CD4-positive, alpha-beta T cell (primary cell): ENCODE data around the gene TNIK. TPM values are rescaled to one million over a fixed set of nuclear protein-coding genes. Genes with fewer than 3 reads are reported as not detected.

Source experiments
- ATAC-seq: fragments of 200-7000 bp; cut with Tn5 transposase; one replicate; pipeline ENCODE4 v1.10.0; 2022; ENCODE audit warnings: mild to moderate bottlenecking; ENCODE audit not compliant: poor library complexity
- CTCF ChIA-PET: fragments of 350-600 bp; sonication (Branson Sonifier 250); formaldehyde crosslinking; loops from one replicate; lab custom pipeline; 2021; ENCODE audit warnings: antibody characterized with exemption, inconsistent platforms; lab: Charles Lee
- POLR2A ChIA-PET: fragments of 350-600 bp; sonication (Branson Sonifier 250); formaldehyde crosslinking; loops from one replicate; lab custom pipeline; 2021; ENCODE audit warnings: antibody characterized with exemption, inconsistent platforms; lab: Charles Lee
- DNase-seq, 14 experiments: peaks; one replicate each; pipeline ENCODE4 v3.0.0-alpha.2; 2013 to 2020; ENCODE audit warnings: mixed read lengths in 2 of 14
- H3K27ac ChIP-seq, 2 donors: one replicate each; pipeline versions ENCODE4 v1.5.1 to v1.7.0; 2013; ENCODE audit warnings: low read length in 2 of 2, low read depth in 1 of 2, mild to moderate bottlenecking in 1 of 2
- H3K27me3 ChIP-seq, 2 experiments: 1 replicate in 1 of 2; 2 replicates in 1 of 2; pipeline versions ENCODE4 v1.6.1 to v1.7.0; 2013; ENCODE audit warnings: low read length in 2 of 2, control low read depth in 1 of 2, mild to moderate bottlenecking in 1 of 2, moderate library complexity in 1 of 2; ENCODE audit not compliant: insufficient read depth in 2 of 2, control insufficient read depth in 1 of 2
- H3K36me3 ChIP-seq: one replicate; pipeline ENCODE4 v1.6.1; 2013; ENCODE audit warnings: low read length, control low read depth; ENCODE audit not compliant: insufficient read depth
- H3K4me1 ChIP-seq: one replicate; pipeline ENCODE4 v1.6.1; 2013; ENCODE audit warnings: low read length, control low read depth; ENCODE audit not compliant: insufficient read depth
- H3K4me3 ChIP-seq: one replicate; pipeline ENCODE4 v1.5.1; 2013; ENCODE audit warnings: mild to moderate bottlenecking, low read length, moderate library complexity
- H3K9me3 ChIP-seq, 2 experiments: 1 replicate in 1 of 2; 2 replicates in 1 of 2; pipeline versions ENCODE4 v1.6.1 to v1.7.0; 2013; ENCODE audit warnings: low read length in 2 of 2, mild to moderate bottlenecking in 2 of 2, control low read depth in 1 of 2, moderate library complexity in 1 of 2; ENCODE audit not compliant: control insufficient read depth in 1 of 2, insufficient read depth in 1 of 2
- H3K27ac Mint-ChIP-seq: one replicate; pipeline ENCODE4 v1.8.0; 2020; ENCODE audit warnings: mixed read lengths
- H3K27me3 Mint-ChIP-seq: one replicate; pipeline ENCODE4 v1.8.0; 2021; ENCODE audit warnings: mixed read lengths
- H3K36me3 Mint-ChIP-seq: one replicate; pipeline ENCODE4 v1.8.0; 2021; ENCODE audit warnings: low read depth, mixed read lengths
- H3K4me1 Mint-ChIP-seq: one replicate; pipeline ENCODE4 v1.8.0; 2021; ENCODE audit warnings: low read depth, mixed read lengths
- H3K4me3 Mint-ChIP-seq: one replicate; pipeline ENCODE4 v1.8.0; 2020; ENCODE audit warnings: mild to moderate bottlenecking, mixed read lengths
- H3K9me3 Mint-ChIP-seq: one replicate; pipeline ENCODE4 v1.8.0; 2020; ENCODE audit warnings: mixed read lengths
- CTCF ChIP-seq: fragments of 200-600 bp; IDR thresholded peaks from one replicate; pipeline ENCODE4 v1.8.0; 2022; ENCODE audit warnings: antibody characterized with exemption, mild to moderate bottlenecking
- intact Hi-C, 2 experiments: fragments of 100-400 bp; cut with DNase I in 1 of 2; cut with micrococcal nuclease in 1 of 2; formaldehyde crosslinking; loops; one replicate each; pipeline versions ENCODE4 v1.15.1 to v1.9.0; 2023 to 2025; cut with DNase I, micrococcal nuclease
- total RNA-seq, 174 experiments: library from RNA in 2 of 174; stranded (reverse) in 2 of 174; gene quantifications; one replicate each; pipeline ENCODE4 v1.2.3 and lab custom pipeline; 2021 to 2026

The TNIK gene
- total RNA-seq, 2 experiments from 2014 or later, result 71.0 to 78.3 TPM

DNA sequence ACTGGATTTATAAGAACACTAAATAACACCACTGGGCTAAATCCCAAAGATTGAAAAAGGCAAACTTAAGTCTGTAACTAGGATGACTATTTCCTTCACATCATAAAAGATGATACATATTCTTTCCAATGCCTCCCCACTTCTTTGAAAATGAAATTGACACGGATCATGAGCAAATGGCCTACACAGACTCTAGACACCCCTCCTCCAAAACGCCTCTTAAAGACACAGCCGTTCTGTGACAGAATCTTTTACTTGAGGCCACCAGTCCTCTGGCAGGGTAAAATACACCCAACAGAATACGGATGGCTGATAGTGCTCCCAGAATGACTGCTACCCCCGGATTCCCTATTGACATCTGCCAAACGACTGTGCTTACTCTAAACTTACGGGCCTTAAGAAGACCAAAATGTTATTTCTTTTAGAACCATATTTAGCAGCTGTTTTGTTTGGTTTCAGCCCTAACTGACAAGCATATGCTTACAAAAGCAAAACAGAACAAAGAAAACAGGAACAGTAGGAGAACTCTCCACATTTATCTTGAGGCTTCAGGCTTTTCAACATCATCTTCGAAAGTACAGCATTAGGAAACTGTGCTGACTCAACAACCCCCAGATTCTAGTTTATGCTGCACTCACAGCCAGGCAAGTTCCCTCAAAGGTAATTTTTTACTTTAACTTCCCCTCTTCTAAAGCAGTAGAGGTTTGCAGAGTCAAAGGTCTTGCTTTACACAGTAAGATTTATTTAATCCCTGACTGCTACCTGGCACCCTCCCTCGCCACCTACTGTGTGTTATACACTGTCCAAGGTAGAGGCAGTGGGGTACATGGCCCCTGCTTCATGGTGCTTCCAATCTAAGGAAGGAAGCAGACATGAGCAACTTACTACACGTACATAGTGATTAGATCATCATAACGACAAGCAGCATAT, 84.3 kb downstream of the TNIK start:
- ChIA-PET CTCF (no interaction called here), POLR2A (no interaction called here)
- peak in 2 of 14 experiments; percentile 53 to 64 for DNase-seq
- Histone ChIP-seq H3K36me3 (no peaks in the 10 kb centered on the region), H3K27me3 (no peaks in the 10 kb centered on the region), H3K4me1 (peaks cover 15% of the 10 kb centered on the region), H3K9me3 (no peaks in the 10 kb centered on the region), H3K4me3 (no peak overlapping the region), H3K27ac (no peak overlapping the region)
- no peaks in the 10 kb centered on the region for H3K27me3 Mint-ChIP-seq
- peaks cover 16% of the 10 kb centered on the region for H3K4me1 Mint-ChIP-seq
- no peaks in the 10 kb centered on the region for H3K36me3 Mint-ChIP-seq
- no peak overlapping the region for H3K4me3 Mint-ChIP-seq
- intact Hi-C loops, result no loop called here
- no peaks in the 10 kb centered on the region for H3K9me3 Mint-ChIP-seq
- TF ChIP-seq CTCF, result no peak
- ATAC-seq, result no peak
- peak overlapping the region; percentile 8 for H3K27ac Mint-ChIP-seq

GRCh38 chr3:171374661-171375285, 85.4 kb downstream of the TNIK start:
- Mint-ChIP-seq H3K9me3 (no peaks in the 10 kb centered on the region), H3K27me3 (no peaks in the 10 kb centered on the region), H3K36me3 (peaks cover 8% of the 10 kb centered on the region), H3K27ac (no peak overlapping the region), H3K4me1 (peaks cover 5% of the 10 kb centered on the region), H3K4me3 (no peak overlapping the region)
- Histone ChIP-seq H3K4me3 (no peak overlapping the region), H3K27me3 (no peaks in the 10 kb centered on the region), H3K9me3 (no peaks in the 10 kb centered on the region), H3K27ac (no peak overlapping the region), H3K4me1 (peaks cover 15% of the 10 kb centered on the region), H3K36me3 (no peaks in the 10 kb centered on the region)
- ChIA-PET CTCF (no interaction called here), POLR2A (no interaction called here)
- no peak for TF ChIP-seq CTCF
- intact Hi-C loops, result no loop called here
- ATAC-seq (no peak), DNase-seq (peak in 2 of 14 experiments; percentile 20 to 31)

DNA sequence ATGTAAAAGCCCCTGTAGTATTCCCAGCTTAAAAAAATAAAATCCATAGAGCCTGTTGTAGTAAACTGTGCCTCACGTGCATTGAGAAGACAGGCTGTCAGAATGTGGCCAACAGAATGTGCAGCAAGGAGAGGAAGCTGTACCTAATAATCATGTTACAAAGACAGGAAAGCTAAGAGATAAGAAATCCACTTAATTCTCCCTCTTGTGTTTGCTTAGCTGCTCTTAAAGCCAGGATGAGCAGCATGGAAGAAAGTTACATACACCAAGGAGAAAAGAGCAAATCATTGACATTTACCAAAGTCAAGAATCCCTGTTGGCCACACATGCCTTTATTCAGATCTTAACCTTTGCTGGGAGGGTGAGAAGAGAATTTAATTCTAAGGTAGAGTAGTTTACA, 85.9 kb downstream of the TNIK start:
- no peaks in the 10 kb centered on the region for H3K9me3 ChIP-seq
- H3K27ac ChIP-seq, result no peak overlapping the region
- H3K36me3 ChIP-seq, result no peaks in the 10 kb centered on the region
- ChIA-PET CTCF (no interaction called here), POLR2A (no interaction called here)
- TF ChIP-seq CTCF, result no peak
- intact Hi-C loops, result no loop called here
- no peaks in the 10 kb centered on the region for H3K27me3 Mint-ChIP-seq
- H3K36me3 Mint-ChIP-seq, result peaks cover 13% of the 10 kb centered on the region
- peaks cover 15% of the 10 kb centered on the region for H3K4me1 ChIP-seq
- no peak overlapping the region for H3K4me3 ChIP-seq
- no peaks in the 10 kb centered on the region for H3K9me3 Mint-ChIP-seq
- peaks cover 4% of the 10 kb centered on the region for H3K4me1 Mint-ChIP-seq
- no peak overlapping the region for H3K27ac Mint-ChIP-seq
- ATAC-seq, result no peak
- no peaks in the 10 kb centered on the region for H3K27me3 ChIP-seq
- H3K4me3 Mint-ChIP-seq, result no peak overlapping the region
- DNase-seq, result no peak
